Raji (cell line): ENCODE measurements around the gene MFSD11.

Experiments used
- POLR2A ChIP-seq: IDR thresholded peaks from 2 replicates; pipeline ENCODE4 v1.6.1; 2011; ENCODE audit warnings: low read depth, low read length, control low read depth; ENCODE audit not compliant: insufficient read depth

The MFSD11 gene

GRCh38 chr17:76772842-76773525 lies 35.1 kb downstream of the MFSD11 start:
- no peak for TF ChIP-seq POLR2A

GRCh38 chr17:76775021-76775600 lies 37.2 kb downstream of the MFSD11 start:
- TF ChIP-seq POLR2A, result no peak

GRCh38 chr17:76781056-76781982 lies 43.4 kb downstream of the MFSD11 start:
- TF ChIP-seq POLR2A, result no peak

- TF ChIP-seq POLR2A, result no peak
These were observed 45.2 kb downstream of the MFSD11 start for GRCh38 chr17:76783146-76783545.

- no peak for TF ChIP-seq POLR2A
These were observed 47.0 kb downstream of the MFSD11 start for GRCh38 chr17:76784926-76785325.

- no peak for TF ChIP-seq POLR2A
These were observed 51.4 kb downstream of the MFSD11 start for GRCh38 chr17:76789235-76789788.

- TF ChIP-seq POLR2A, result no peak
These were observed 53.4 kb downstream of the MFSD11 start for GRCh38 chr17:76791053-76791980.

- TF ChIP-seq POLR2A, result no peak
These were observed 54.4 kb downstream of the MFSD11 start for GRCh38 chr17:76792348-76792747.

GRCh38 chr17:76793775-76794174 lies 55.9 kb downstream of the MFSD11 start:
- TF ChIP-seq POLR2A, result no peak

GRCh38 chr17:76796081-76796480 lies 58.2 kb downstream of the MFSD11 start:
- TF ChIP-seq POLR2A, result no peak

- no peak for TF ChIP-seq POLR2A
These were observed 59.4 kb downstream of the MFSD11 start for GRCh38 chr17:76797241-76797840.

- no peak for TF ChIP-seq POLR2A
These were observed 63.8 kb downstream of the MFSD11 start for GRCh38 chr17:76801706-76802105.

GRCh38 chr17:76805319-76805718 lies 67.4 kb downstream of the MFSD11 start:
- TF ChIP-seq POLR2A, result no peak

- no peak for TF ChIP-seq POLR2A
These were observed 70.4 kb downstream of the MFSD11 start for GRCh38 chr17:76808326-76808725.
